HuH-7.5 (cell line): ENCODE data around the gene EIF4A3.
"Not testable (repeated sequence)": the region's sequence is repeated elsewhere in the genome, so short reads cannot be mapped to it uniquely, and the experiment has no call there.

Experiments
- DNase-seq: peaks from one replicate; pipeline ENCODE4 v3.0.0; 2011; ENCODE audit warnings: low spot score

Gene EIF4A3

GRCh38 chr17:80171681-80172080 lies 24.8 kb upstream of the EIF4A3 start:
- no peak for DNase-seq

- DNase-seq: no peak
Observed at GRCh38 chr17:80169784-80170500, 23.0 kb upstream of the EIF4A3 start, which contains the start of gene CARD14. Gene CARD14, plus strand, starts transcription at chr17:80170030. Its CDS starts 11,409 bp downstream, at chr17:80181439.

- no peak for DNase-seq
Observed at GRCh38 chr17:80169107-80169506, 22.2 kb upstream of the EIF4A3 start.

GRCh38 chr17:80168371-80168770 lies 21.4 kb upstream of the EIF4A3 start:
- no peak for DNase-seq

GRCh38 chr17:80166446-80166845 lies 19.5 kb upstream of the EIF4A3 start:
- DNase-seq: no peak

GRCh38 chr17:80164185-80164584 lies 17.3 kb upstream of the EIF4A3 start:
- no peak for DNase-seq

- DNase-seq: no peak
Observed at GRCh38 chr17:80163336-80163735, 16.4 kb upstream of the EIF4A3 start.

- no peak for DNase-seq
Observed at GRCh38 chr17:80160536-80160935, 13.6 kb upstream of the EIF4A3 start.

GRCh38 chr17:80158846-80159245 lies 11.9 kb upstream of the EIF4A3 start:
- DNase-seq: no peak

- not testable (repeated sequence) for DNase-seq
Observed at GRCh38 chr17:80155600-80155999, 8.7 kb upstream of the EIF4A3 start.

GRCh38 chr17:80154166-80154565 lies 7.2 kb upstream of the EIF4A3 start:
- no peak for DNase-seq

- DNase-seq: no peak
Observed at GRCh38 chr17:80153004-80153403, 6.1 kb upstream of the EIF4A3 start.

GRCh38 chr17:80152081-80152702 lies 5.3 kb upstream of the EIF4A3 start:
- DNase-seq: no peak

GRCh38 chr17:80151333-80151732 lies 4.4 kb upstream of the EIF4A3 start:
- no peak for DNase-seq

- no peak for DNase-seq
Observed at GRCh38 chr17:80146121-80147034, 550 bp downstream of the EIF4A3 start.

- no peak for DNase-seq
Observed at GRCh38 chr17:80145076-80146075, 1.6 kb downstream of the EIF4A3 start.

GRCh38 chr17:80142929-80143328 lies 4.0 kb downstream of the EIF4A3 start:
- DNase-seq: no peak

- no peak for DNase-seq
Observed at GRCh38 chr17:80141463-80142165, 5.3 kb downstream of the EIF4A3 start.

- DNase-seq: no peak
Observed at GRCh38 chr17:80138856-80139426, 8.0 kb downstream of the EIF4A3 start.

GRCh38 chr17:80137131-80137530 lies 9.8 kb downstream of the EIF4A3 start:
- DNase-seq: no peak

GRCh38 chr17:80133626-80133970 lies 13.3 kb downstream of the EIF4A3 start:
- DNase-seq: no peak
